ENCODE data around the gene DNAJA2. TPM values are rescaled to one million over a fixed set of nuclear protein-coding genes. Genes with fewer than 3 reads are reported as not detected.

DNAJA2 gene
- total RNA-seq, 2 donors from 2014 or later: 55.4 to 61.4 TPM

DNA sequence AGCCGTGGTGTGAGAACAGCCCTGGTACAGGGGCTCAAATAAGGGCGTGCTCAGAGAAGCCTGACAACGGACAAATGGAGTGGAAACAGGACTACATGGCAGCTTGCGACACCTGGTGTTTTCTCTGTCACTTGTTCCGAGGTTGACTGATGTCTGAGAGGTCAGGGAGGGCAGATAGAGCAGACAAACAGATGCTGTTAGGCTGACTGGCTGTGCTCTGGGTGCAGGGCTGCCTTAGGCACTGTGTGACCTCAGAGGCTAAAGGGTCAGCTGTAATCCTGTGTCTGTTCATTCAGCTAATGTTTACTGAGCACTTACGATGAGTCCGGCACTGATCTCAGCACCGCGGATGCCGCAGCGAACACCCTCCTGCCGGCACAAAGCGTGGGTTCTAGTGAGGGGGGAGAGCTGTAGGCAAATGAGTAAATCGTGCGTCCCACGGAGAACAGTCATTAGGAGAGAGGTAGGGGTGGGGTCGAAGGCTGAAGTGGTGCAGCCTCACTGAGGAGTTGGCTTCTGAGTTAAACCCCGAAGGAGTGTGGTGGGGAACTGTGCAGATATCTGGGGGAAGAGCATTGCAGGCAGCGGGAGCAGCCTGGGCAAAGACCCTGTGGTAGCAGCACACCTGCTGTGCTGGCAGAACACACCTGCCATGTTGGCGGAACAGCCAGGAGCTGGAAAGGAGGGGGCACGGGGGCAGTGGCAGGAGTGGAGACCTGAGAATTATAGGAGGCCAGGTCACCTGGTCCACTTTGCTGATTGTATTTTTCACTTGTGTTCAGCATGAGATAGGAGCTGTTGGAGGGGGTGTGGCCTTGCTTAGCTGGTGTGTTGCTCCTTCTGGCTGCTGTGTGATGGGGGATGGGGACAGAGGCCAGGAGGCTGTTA lies 54.3 kb downstream of the DNAJA2 start:
- DNase-seq (ENCODE audit: low spot score in 2 of 2) (no peak), ATAC-seq (peak in 1 of 2 donors; percentile 11)
- Mint-ChIP-seq H3K27ac (peak overlapping the region in 1 of 2 donors; percentile 52), H3K9me3 (no peaks in the 10 kb centered on the region), H3K36me3 (peaks cover 5 to 13% of the 10 kb centered on the region in 2 donors)

DNA sequence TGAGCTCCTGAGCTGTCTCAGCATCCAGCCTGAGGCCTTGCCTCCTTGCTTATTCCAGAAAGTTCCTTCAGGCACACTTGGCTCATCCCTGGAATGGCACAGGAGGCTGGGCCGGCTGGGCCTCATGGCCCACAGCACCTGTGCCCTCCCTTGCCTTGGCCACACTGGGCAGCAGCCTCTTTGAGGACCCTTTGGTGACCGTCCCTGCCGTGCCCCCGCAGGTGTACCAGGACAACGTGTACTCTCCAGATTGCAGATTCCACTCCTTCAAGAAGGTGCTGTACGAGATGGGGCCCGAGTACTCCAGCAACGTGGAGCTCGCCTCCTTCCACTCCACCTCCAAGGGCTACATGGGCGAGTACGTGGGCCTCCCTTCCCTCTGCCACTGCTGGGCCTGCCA lies 55.1 kb downstream of the DNAJA2 start:
- Mint-ChIP-seq H3K36me3 (peaks cover 5 to 9% of the 10 kb centered on the region in 2 donors), H3K27ac (peak overlapping the region in 1 of 2 donors; percentile 23)
- ATAC-seq: no peak

DNA sequence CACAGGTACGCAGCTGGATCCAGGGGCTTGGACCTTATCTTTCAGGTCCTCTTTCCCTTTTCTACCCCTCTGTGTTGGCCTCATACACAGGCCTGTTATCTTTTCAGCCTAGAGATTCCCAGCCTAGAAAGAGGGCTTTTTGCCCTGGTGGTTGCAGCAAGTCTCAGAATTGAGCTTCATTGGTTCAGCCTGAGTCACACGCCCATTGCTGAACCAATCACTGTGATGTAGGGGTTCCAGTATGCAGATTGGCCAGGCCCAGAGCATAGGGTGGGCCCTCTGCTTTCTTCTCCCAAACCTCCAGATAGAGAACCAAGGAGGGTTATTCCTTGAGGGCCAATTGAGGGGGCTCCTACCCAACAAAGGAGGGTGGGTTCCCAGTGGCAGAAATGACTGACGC lies 56.5 kb downstream of the DNAJA2 start:
- Mint-ChIP-seq H3K27ac (no peak overlapping the region), H3K36me3 (peaks cover 5% of the 10 kb centered on the region in 2 donors), H3K9me3 (no peaks in the 10 kb centered on the region)
- DNase-seq (ENCODE audit: low spot score in 2 of 2) (no peak), ATAC-seq (no peak)

More for the DNA sequence above, 55.1 kb downstream of the DNAJA2 start:
- DNase-seq (ENCODE audit: low spot score in 2 of 2): no peak
- no peaks in the 10 kb centered on the region for H3K9me3 Mint-ChIP-seq

GRCh38 chr16:46915483-46916025 lies 57.9 kb downstream of the DNAJA2 start:
- ATAC-seq (no peak), DNase-seq (ENCODE audit: low spot score in 2 of 2) (no peak)
- peaks cover 5 to 9% of the 10 kb centered on the region in 2 donors for H3K36me3 Mint-ChIP-seq
- peak overlapping the region in 1 of 2 donors; percentile 1 for H3K27ac Mint-ChIP-seq
- H3K9me3 Mint-ChIP-seq: no peaks in the 10 kb centered on the region

DNA sequence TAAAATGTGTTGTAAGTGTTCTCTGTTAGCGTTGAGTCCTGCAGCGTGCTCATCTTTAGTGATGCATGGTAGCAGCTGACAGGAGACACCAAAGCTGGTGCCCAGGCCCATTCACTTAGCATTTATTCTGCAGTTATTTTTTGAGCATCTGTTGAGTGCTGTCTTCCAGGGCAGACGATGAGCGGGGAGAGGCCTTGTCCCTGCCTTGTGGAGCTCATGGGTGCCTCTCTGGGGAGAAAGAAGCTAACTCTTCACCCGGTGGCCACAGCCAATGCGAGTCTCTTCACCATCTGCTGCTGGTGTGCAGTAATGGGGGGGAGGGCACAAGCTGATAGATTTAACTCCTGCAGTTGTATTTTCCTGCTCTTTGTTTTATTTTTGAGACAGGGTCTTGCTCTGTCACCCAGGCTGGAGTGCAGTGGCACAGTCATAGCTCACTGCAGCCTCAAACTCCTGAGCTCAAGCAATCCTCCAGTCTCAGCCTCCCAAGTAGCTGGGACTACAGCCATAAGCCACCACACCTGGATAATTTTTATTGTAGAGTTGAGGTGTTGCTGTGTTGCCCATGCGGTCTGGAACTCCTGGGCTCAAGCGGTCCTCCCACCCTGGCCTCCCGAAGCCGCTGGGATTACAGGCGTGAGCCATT lies 58.8 kb downstream of the DNAJA2 start:
- Mint-ChIP-seq H3K9me3 (no peaks in the 10 kb centered on the region), H3K27ac (no peak overlapping the region), H3K36me3 (peaks cover 5 to 9% of the 10 kb centered on the region in 2 donors)
- ATAC-seq (no peak), DNase-seq (ENCODE audit: low spot score in 2 of 2) (no peak)

DNA sequence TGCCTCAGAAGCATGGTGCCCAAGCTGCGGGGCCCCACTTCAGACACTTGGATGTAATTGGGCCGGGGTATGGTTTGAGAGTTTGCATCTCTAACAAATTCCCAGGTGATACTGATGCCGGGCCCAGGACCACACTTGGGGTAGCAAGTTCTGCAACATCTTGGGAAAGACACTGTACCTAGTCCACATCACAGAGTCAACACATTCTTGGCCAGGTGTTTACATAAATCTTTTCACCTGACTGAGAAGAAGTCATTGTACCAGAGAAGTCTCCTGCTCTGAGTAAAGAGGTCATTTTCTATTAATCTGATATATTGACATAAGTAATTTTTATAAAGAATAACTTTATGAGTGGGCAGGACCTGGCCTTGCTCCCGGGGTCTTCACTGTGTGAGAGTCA lies 61.8 kb downstream of the DNAJA2 start:
- peaks cover 5 to 9% of the 10 kb centered on the region in 2 donors for H3K36me3 Mint-ChIP-seq
- H3K9me3 Mint-ChIP-seq: no peaks in the 10 kb centered on the region
- H3K27ac Mint-ChIP-seq: no peak overlapping the region
- DNase-seq (ENCODE audit: low spot score in 2 of 2) (no peak), ATAC-seq (no peak)

- Mint-ChIP-seq H3K9me3 (no peaks in the 10 kb centered on the region), H3K27ac (no peak overlapping the region), H3K36me3 (peaks cover 5 to 9% of the 10 kb centered on the region in 2 donors)
- ATAC-seq (peak in 1 of 2 donors; percentile 69), DNase-seq (ENCODE audit: low spot score in 2 of 2) (no peak)
Observed at GRCh38 chr16:46911038-46911437, 62.4 kb downstream of the DNAJA2 start.

GRCh38 chr16:46908540-46909372 lies 64.7 kb downstream of the DNAJA2 start:
- Mint-ChIP-seq H3K27ac (no peak overlapping the region), H3K9me3 (no peaks in the 10 kb centered on the region), H3K36me3 (peaks cover 0 to 5% of the 10 kb centered on the region in 2 donors)
- peak; percentile 49 to 56 for ATAC-seq
- DNase-seq (ENCODE audit: low spot score in 2 of 2): peak in 1 of 2 donors; percentile 65

DNA sequence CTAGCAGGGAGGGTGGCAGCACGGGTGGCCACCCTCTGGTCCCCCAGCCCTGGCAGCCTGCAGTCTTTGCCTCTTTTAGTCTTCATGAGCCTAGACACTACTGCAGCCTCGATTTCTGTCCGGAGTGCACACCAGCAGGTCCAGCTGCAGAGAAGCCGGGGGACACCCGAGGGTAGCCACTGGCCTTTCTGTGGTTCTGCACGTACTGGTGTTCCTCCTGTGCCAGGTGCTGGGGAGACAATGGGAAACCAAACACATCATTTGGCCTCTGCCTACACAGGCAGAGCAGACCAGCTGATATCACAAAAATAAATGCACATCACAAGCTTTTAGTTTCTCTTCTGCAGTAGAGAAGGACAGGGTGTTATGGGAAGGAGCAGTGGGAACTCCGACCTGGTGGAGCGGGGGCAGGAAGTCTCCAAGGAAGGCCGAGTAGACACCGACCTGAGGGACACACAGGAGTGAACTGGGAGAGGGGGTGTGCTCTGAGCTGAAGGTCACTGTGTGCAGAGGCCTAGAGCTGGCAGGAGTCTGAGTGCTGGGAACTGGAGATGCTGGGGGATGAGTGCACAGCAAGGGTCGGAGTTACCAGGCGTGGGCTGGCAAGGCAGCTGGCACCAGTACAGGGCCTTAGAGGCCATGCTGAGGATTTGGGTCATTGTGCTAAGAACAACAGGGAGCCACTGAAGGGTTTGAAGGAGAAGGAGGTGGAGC lies 66.3 kb downstream of the DNAJA2 start:
- no peak for ATAC-seq
- peak overlapping the region; percentile 37 to 44 for H3K27ac Mint-ChIP-seq

DNA sequence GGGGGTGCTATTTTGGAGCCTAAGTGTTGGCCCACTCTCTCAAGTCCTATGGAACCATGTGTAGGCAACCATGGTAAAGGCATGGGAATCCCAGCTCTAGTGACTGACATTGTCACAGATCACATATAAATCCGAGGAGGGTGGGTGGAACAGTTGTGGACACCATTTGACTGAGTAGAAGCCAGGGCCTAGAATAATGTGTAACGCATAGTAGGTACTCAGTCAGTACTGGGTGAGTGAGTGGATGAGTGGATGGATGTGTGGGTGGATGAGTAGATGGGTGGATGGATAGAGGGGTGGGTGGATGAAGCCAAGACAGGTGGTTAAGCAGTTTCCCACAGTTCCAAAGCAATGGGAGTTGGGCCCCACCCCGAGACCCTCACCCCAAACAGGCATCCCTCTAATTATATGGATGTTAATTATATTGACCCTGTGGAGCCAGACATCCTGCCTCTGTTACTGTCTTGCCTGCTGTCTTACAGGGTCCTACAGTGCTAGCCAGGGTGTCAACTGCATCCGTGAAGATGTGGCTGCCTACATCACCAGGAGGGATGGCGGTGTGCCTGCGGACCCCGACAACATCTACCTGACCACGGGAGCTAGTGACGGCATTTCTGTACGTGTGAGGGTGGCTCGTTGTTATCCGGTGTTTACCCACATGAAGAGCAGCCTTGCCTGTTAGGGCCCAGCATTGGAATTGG lies 67.0 kb downstream of the DNAJA2 start:
- ATAC-seq: no peak
- no peaks in the 10 kb centered on the region for H3K9me3 Mint-ChIP-seq
- no peak for DNase-seq (ENCODE audit: low spot score in 2 of 2)
- peaks cover 0 to 5% of the 10 kb centered on the region in 2 donors for H3K36me3 Mint-ChIP-seq
- H3K27ac Mint-ChIP-seq: peak overlapping the region in 1 of 2 donors; percentile 44

More for the DNA sequence above, 66.3 kb downstream of the DNAJA2 start:
- DNase-seq (ENCODE audit: low spot score in 2 of 2): no peak
- H3K36me3 Mint-ChIP-seq: peaks cover 0 to 5% of the 10 kb centered on the region in 2 donors
- no peaks in the 10 kb centered on the region for H3K9me3 Mint-ChIP-seq

Other genes starting within 250 kb of the DNAJA2 start
- under 1 TPM; 0.50 to 0.51 TPM for gene MYLK3, start 225.3 kb downstream of the DNAJA2 start, total RNA-seq
- 10 to 100 TPM; 15.8 to 15.9 TPM for gene C16orf87, start 142.5 kb downstream of the DNAJA2 start, total RNA-seq
- gene GPT2, start 89.3 kb downstream of the DNAJA2 start, total RNA-seq: 10 to 100 TPM in 1 of 2 donors, 1 to 10 TPM in 1; 4.6 to 11.1 TPM
- gene NETO2, start 170.3 kb upstream of the DNAJA2 start, total RNA-seq: 1 to 10 TPM; 1.1 to 7.3 TPM

Data from activated naive CD4-positive, alpha-beta T cell treated with anti-CD3 and anti-CD28 coated beads, Interleukin-2, amount 50 U/mL, for 72 hours (primary cell).